K562 (cell line): ENCODE data around the gene PPM1N. TPM values are rescaled to one million over a fixed set of nuclear protein-coding genes. Genes with fewer than 3 reads are reported as not detected.
A peak's percentile ranks its signal among the peaks of the same experiment; 100 is the strongest.

Experiments
- ARHGAP35 ChIP-seq: fragments of 450-650 bp; IDR thresholded peaks from 2 replicates; pipeline ENCODE4 v1.6.1; 2018; ENCODE audit not compliant: partially characterized antibody
- FOXJ2 ChIP-seq: fragments of 200-800 bp; sonication (Bioruptor generic); IDR thresholded peaks from 2 replicates; pipeline ENCODE4 v1.6.1; 2016; ENCODE audit warnings: missing genetic modification characterization, missing compliant biosample characterization
- GABPA ChIP-seq: fragments of 200-800 bp; sonication (Bioruptor generic); conservative IDR thresholded peaks from 2 replicates; pipeline ENCODE4 v1.6.1; 2016; ENCODE audit warnings: low read depth, missing genetic modification characterization, missing compliant biosample characterization
- RBFOX2 ChIP-seq: fragments of 200-400 bp; formaldehyde crosslinking; IDR thresholded peaks from 2 replicates; pipeline ENCODE4 v1.6.1; 2017; ENCODE audit warnings: low read depth, mild to moderate bottlenecking, low read length, moderate library complexity
- SP1 ChIP-seq: sonication (generic); formaldehyde crosslinking; IDR thresholded peaks from 2 replicates; pipeline ENCODE4 v1.8.1; 2022; ENCODE audit warnings: mild to moderate bottlenecking, missing genetic modification reagents
- polyA plus RNA-seq, 8 experiments: library from polyadenylated mRNA; depleted of rRNA in 4 of 8; stranded (reverse) in 5 of 8; unstranded in 3 of 8; fragments of >200 nt; fragmentation: Nextera tagmentation in 2 of 8; fragmentation: Illumina TruSeq in 1 of 8; extraction: Ambion mirVana in 2 of 8; extraction: Trizol in 1 of 8; gene quantifications; 2 replicates each; pipeline versions ENCODE4 v1.2.1 to v1.2.3, GENCODE V29; 2011 to 2014; ENCODE audit warnings: inconsistent platforms in 1 of 8, missing spikeins in 1 of 8
- total RNA-seq, 7 experiments: library from RNA; depleted of rRNA in 6 of 7; stranded (reverse); fragments of >200 nt in 6 of 7; fragmentation: Illumina TruSeq in 2 of 7; extraction: Trizol in 2 of 7; gene quantifications; 2 replicates each; pipeline versions ENCODE4 v1.2.1 to v1.2.3, GENCODE V29; 2011 to 2021; ENCODE audit warnings: low replicate concordance in 1 of 7
- TF ChIP-seq, protein P1 (sequence below): sonication (generic); formaldehyde crosslinking; IDR thresholded peaks from 2 replicates; pipeline ENCODE4 v1.8.0; 2022; ENCODE audit warnings: mild to moderate bottlenecking, missing genetic modification reagents
- TF ChIP-seq, protein P2 (sequence below): fragments of 250-450 bp; sonication (Bioruptor Pico); IDR thresholded peaks from 2 replicates; pipeline ENCODE4 v1.4.0; 2020
- TF ChIP-seq, protein P3 (sequence below): fragments of 250-450 bp; sonication (Bioruptor Pico); IDR thresholded peaks from 2 replicates; pipeline ENCODE4 v1.9.0; 2021; ENCODE audit warnings: mild to moderate bottlenecking, inconsistent platforms
- TF ChIP-seq, protein P4 (sequence below): sonication (generic); formaldehyde crosslinking; IDR thresholded peaks from 2 replicates; pipeline ENCODE4 v1.8.0; 2023; ENCODE audit warnings: mild to moderate bottlenecking, missing genetic modification reagents

PPM1N gene
- total and polyA plus RNA-seq, 9 of the 15 experiments (the other 6 are each of a cell fraction or from before 2014, with no cell fraction given) = 4.5 to 15.6 (median 8.7) TPM

DNA sequence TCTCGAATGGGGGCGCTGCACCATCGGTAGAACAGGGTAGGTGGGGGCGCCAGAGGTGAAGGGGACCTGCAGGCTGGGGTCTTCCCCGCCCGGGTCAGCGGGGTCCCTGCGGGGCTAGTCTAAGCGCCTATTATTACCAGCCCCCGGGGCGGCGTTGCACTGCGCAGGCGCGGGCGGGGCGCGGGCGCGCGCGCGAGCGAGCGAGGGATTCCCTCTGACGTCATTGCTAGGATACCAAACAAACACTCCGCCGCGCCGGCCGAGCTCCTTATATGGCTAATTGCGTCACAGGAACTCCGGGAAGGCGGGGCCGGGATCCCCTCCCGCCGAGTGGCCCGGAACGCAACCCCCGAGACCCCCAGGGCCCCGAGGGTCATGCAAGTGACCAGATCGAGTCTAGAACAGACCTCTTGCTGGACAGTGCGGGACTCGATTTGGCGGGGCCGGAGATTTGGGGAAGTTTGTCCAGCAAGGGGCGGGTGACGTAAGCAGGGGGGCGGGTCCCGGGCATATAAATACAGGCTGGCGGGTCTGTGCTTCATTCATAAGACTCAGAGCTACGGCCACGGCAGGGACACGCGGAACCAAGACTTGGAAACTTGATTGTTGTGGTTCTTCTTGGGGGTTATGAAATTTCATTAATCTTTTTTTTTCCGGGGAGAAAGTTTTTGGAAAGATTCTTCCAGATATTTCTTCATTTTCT lies 30.6 kb upstream of the PPM1N start, which contains the start of gene FOSB (continued):
- TF ChIP-seq, protein P1, sequence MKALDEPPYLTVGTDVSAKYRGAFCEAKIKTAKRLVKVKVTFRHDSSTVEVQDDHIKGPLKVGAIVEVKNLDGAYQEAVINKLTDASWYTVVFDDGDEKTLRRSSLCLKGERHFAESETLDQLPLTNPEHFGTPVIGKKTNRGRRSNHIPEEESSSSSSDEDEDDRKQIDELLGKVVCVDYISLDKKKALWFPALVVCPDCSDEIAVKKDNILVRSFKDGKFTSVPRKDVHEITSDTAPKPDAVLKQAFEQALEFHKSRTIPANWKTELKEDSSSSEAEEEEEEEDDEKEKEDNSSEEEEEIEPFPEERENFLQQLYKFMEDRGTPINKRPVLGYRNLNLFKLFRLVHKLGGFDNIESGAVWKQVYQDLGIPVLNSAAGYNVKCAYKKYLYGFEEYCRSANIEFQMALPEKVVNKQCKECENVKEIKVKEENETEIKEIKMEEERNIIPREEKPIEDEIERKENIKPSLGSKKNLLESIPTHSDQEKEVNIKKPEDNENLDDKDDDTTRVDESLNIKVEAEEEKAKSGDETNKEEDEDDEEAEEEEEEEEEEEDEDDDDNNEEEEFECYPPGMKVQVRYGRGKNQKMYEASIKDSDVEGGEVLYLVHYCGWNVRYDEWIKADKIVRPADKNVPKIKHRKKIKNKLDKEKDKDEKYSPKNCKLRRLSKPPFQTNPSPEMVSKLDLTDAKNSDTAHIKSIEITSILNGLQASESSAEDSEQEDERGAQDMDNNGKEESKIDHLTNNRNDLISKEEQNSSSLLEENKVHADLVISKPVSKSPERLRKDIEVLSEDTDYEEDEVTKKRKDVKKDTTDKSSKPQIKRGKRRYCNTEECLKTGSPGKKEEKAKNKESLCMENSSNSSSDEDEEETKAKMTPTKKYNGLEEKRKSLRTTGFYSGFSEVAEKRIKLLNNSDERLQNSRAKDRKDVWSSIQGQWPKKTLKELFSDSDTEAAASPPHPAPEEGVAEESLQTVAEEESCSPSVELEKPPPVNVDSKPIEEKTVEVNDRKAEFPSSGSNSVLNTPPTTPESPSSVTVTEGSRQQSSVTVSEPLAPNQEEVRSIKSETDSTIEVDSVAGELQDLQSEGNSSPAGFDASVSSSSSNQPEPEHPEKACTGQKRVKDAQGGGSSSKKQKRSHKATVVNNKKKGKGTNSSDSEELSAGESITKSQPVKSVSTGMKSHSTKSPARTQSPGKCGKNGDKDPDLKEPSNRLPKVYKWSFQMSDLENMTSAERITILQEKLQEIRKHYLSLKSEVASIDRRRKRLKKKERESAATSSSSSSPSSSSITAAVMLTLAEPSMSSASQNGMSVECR (CRISPR knock-in tag) = peak; percentile 93
- TF ChIP-seq SP1 (CRISPR knock-in tag) = peak; percentile 94
- TF ChIP-seq, protein P2, sequence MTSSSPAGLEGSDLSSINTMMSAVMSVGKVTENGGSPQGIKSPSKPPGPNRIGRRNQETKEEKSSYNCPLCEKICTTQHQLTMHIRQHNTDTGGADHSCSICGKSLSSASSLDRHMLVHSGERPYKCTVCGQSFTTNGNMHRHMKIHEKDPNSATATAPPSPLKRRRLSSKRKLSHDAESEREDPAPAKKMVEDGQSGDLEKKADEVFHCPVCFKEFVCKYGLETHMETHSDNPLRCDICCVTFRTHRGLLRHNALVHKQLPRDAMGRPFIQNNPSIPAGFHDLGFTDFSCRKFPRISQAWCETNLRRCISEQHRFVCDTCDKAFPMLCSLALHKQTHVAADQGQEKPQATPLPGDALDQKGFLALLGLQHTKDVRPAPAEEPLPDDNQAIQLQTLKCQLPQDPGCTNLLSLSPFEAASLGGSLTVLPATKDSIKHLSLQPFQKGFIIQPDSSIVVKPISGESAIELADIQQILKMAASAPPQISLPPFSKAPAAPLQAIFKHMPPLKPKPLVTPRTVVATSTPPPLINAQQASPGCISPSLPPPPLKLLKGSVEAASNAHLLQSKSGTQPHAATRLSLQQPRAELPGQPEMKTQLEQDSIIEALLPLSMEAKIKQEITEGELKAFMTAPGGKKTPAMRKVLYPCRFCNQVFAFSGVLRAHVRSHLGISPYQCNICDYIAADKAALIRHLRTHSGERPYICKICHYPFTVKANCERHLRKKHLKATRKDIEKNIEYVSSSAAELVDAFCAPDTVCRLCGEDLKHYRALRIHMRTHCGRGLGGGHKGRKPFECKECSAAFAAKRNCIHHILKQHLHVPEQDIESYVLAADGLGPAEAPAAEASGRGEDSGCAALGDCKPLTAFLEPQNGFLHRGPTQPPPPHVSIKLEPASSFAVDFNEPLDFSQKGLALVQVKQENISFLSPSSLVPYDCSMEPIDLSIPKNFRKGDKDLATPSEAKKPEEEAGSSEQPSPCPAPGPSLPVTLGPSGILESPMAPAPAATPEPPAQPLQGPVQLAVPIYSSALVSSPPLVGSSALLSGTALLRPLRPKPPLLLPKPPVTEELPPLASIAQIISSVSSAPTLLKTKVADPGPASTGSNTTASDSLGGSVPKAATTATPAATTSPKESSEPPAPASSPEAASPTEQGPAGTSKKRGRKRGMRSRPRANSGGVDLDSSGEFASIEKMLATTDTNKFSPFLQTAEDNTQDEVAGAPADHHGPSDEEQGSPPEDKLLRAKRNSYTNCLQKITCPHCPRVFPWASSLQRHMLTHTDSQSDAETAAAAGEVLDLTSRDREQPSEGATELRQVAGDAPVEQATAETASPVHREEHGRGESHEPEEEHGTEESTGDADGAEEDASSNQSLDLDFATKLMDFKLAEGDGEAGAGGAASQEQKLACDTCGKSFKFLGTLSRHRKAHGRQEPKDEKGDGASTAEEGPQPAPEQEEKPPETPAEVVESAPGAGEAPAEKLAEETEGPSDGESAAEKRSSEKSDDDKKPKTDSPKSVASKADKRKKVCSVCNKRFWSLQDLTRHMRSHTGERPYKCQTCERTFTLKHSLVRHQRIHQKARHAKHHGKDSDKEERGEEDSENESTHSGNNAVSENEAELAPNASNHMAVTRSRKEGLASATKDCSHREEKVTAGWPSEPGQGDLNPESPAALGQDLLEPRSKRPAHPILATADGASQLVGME (CRISPR knock-in tag) = no peak
- no peak for TF ChIP-seq ARHGAP35
- peak; percentile 99 for TF ChIP-seq FOXJ2 (tag)
- TF ChIP-seq GABPA (tag) = 0 out of 2 replicates have a peak, but pooled peaks have one; percentile 24
- TF ChIP-seq, protein P3, sequence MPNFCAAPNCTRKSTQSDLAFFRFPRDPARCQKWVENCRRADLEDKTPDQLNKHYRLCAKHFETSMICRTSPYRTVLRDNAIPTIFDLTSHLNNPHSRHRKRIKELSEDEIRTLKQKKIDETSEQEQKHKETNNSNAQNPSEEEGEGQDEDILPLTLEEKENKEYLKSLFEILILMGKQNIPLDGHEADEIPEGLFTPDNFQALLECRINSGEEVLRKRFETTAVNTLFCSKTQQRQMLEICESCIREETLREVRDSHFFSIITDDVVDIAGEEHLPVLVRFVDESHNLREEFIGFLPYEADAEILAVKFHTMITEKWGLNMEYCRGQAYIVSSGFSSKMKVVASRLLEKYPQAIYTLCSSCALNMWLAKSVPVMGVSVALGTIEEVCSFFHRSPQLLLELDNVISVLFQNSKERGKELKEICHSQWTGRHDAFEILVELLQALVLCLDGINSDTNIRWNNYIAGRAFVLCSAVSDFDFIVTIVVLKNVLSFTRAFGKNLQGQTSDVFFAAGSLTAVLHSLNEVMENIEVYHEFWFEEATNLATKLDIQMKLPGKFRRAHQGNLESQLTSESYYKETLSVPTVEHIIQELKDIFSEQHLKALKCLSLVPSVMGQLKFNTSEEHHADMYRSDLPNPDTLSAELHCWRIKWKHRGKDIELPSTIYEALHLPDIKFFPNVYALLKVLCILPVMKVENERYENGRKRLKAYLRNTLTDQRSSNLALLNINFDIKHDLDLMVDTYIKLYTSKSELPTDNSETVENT = peak; percentile 48; the same call in 1 of the 2 replicates
- peak; percentile 82 for TF ChIP-seq RBFOX2
- TF ChIP-seq, protein P4, sequence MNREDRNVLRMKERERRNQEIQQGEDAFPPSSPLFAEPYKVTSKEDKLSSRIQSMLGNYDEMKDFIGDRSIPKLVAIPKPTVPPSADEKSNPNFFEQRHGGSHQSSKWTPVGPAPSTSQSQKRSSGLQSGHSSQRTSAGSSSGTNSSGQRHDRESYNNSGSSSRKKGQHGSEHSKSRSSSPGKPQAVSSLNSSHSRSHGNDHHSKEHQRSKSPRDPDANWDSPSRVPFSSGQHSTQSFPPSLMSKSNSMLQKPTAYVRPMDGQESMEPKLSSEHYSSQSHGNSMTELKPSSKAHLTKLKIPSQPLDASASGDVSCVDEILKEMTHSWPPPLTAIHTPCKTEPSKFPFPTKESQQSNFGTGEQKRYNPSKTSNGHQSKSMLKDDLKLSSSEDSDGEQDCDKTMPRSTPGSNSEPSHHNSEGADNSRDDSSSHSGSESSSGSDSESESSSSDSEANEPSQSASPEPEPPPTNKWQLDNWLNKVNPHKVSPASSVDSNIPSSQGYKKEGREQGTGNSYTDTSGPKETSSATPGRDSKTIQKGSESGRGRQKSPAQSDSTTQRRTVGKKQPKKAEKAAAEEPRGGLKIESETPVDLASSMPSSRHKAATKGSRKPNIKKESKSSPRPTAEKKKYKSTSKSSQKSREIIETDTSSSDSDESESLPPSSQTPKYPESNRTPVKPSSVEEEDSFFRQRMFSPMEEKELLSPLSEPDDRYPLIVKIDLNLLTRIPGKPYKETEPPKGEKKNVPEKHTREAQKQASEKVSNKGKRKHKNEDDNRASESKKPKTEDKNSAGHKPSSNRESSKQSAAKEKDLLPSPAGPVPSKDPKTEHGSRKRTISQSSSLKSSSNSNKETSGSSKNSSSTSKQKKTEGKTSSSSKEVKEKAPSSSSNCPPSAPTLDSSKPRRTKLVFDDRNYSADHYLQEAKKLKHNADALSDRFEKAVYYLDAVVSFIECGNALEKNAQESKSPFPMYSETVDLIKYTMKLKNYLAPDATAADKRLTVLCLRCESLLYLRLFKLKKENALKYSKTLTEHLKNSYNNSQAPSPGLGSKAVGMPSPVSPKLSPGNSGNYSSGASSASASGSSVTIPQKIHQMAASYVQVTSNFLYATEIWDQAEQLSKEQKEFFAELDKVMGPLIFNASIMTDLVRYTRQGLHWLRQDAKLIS (CRISPR knock-in tag) = peak; percentile 56; the same call in 1 of the 2 replicates
